AG04449 (cell line): ENCODE measurements around the gene NTM.

Source experiments
- CTCF ChIA-PET: fragments of 350-600 bp; formaldehyde crosslinking; extraction: SDS; loops from one replicate; lab custom pipeline; 2021; ENCODE audit warnings: antibody characterized with exemption; lab: Yijun Ruan, JAX
- POLR2A ChIA-PET: fragments of 400-600, 350-600 bp; formaldehyde crosslinking; extraction: SDS; loops from one replicate; lab custom pipeline; 2020; ENCODE audit warnings: antibody characterized with exemption, inconsistent platforms; lab: Yijun Ruan, JAX
- DNase-seq: peaks from one replicate; pipeline ENCODE4 v3.0.0-alpha.2; 2010; ENCODE audit warnings: low read depth, low spot score
- H3K4me3 ChIP-seq: 2 replicates; pipeline ENCODE4 v1.5.1; 2011; ENCODE audit warnings: low read depth, mild to moderate bottlenecking, control low read depth, low read length
- TF ChIP-seq, protein P1 (sequence below): IDR thresholded peaks from one replicate; pipeline ENCODE4 v1.5.1; 2011; ENCODE audit warnings: mild to moderate bottlenecking, moderate library complexity, low read length, control low read depth, inconsistent platforms; ENCODE audit not compliant: insufficient read depth; ENCODE audit errors: missing control alignments

NTM gene

DNA sequence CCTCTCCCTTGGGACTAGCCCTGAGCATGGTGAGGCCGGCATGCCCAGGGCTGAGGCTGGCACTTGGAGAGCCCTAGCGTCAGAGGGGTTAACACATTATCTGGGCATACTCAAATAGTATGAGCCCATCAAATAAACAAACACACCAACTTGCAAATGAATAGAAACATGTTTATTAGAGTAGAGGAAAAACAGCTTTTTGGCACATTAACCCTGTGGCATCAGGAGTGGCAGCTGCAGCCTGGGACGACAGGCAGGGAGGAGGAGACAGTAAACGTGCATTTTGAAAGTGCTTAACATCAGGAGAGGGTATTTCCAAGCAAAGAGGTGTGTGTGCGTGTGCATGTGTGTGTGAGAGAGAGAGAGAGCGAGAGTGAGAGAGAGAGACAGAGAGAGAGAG, 684.9 kb downstream of the NTM start:
- no peak overlapping the region for H3K4me3 ChIP-seq
- no peak for DNase-seq
- ChIA-PET CTCF (interaction anchor here (1.1 to 7.7 kb wide), 6 partner anchors 10 to 308 kb away, joined by 3 to 49 read pairs (median 12); no protein-coding TSS in a partner anchor), POLR2A (interaction anchor here (0.7 to 3.3 kb wide), 13 partner anchors 8 to 307 kb away, joined by 3 to 24 read pairs (median 5); no protein-coding TSS in a partner anchor)
- TF ChIP-seq, protein P1, sequence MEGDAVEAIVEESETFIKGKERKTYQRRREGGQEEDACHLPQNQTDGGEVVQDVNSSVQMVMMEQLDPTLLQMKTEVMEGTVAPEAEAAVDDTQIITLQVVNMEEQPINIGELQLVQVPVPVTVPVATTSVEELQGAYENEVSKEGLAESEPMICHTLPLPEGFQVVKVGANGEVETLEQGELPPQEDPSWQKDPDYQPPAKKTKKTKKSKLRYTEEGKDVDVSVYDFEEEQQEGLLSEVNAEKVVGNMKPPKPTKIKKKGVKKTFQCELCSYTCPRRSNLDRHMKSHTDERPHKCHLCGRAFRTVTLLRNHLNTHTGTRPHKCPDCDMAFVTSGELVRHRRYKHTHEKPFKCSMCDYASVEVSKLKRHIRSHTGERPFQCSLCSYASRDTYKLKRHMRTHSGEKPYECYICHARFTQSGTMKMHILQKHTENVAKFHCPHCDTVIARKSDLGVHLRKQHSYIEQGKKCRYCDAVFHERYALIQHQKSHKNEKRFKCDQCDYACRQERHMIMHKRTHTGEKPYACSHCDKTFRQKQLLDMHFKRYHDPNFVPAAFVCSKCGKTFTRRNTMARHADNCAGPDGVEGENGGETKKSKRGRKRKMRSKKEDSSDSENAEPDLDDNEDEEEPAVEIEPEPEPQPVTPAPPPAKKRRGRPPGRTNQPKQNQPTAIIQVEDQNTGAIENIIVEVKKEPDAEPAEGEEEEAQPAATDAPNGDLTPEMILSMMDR: no peak

DNA sequence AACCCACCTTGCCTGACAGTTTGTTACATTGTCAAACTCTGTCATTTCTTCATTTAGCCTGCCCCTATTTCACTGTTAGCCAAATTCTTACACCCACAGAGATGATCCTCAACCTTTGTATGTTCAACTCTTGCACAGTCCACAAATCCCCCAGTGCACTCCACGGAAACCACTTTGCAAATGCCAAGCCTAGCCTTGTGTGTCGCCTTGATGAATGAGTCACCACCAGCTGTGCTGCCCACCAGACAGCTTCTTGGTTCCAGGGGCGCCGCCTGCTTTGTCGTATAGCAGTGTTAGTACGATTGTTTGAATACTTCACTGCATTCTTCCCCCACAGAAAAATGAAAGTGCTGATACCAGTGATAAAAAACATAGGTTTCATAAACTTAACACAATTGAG, 686.3 kb downstream of the NTM start:
- no peak overlapping the region for H3K4me3 ChIP-seq
- POLR2A ChIA-PET: interaction anchor here (1.6 to 3.3 kb wide), 2 partner anchors 8 to 16 kb away, joined by 6 to 24 read pairs; no protein-coding TSS in a partner anchor
- TF ChIP-seq, protein P1: no peak
- DNase-seq: no peak
- CTCF ChIA-PET: interaction anchor here (0.6 to 7.7 kb wide), 8 partner anchors 11 to 362 kb away, joined by 3 to 49 read pairs (median 4); no protein-coding TSS in a partner anchor

DNA sequence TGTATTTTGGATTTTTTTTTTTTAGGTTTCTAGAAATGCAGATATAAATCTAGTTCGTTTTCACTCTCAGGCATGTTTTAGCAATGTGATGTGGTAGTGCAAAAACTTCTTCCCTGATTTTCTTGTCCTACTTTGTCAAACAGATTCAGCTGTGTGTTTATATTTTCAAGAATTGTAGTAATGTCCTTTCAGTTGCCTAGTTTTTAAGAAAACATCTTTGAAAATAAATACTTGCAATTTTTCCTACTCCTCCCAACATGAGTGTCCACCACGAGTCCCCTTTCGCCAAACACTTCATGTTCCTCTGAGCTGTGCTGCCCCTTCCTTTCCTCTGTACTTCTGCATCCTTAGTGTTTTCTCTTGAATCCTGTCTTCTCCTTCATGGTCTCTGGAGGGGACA, 686.9 kb downstream of the NTM start:
- TF ChIP-seq, protein P1: no peak
- no peak overlapping the region for H3K4me3 ChIP-seq
- ChIA-PET CTCF (interaction anchor here (0.6 to 4.4 kb wide), 5 partner anchors 16 to 363 kb away, joined by 3 to 19 read pairs (median 3); no protein-coding TSS in a partner anchor), POLR2A (interaction anchor here (1.6 to 3.3 kb wide), 2 partner anchors 8 to 15 kb away, joined by 6 to 24 read pairs; no protein-coding TSS in a partner anchor)
- DNase-seq: no peak

DNA sequence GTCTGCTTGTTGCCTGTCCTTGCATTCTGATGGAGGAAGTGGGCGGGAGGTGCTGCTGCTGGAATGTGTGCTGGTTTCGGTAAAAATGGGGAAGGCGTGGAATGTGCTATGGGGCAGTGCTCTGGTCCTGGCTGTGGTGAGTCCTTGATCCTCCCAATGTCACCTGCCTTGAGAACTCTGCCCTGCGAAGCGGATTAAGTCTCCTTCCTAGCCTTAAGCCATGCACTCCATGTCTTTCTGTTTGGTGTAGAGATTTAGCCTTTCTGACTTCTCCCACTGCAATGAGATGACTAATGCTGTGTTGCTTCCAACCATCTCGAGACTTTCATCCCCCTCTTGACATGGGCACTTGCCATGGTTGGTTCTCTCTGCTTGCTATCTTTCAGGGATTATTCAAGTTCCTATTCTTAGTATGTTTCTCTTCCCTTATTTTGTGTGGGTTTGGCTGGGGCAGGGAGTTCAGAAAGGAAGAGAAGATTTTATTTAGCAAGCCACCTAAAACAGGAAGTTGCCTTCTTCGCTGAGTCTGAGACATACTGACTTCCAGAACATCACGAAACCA, 687.9 kb downstream of the NTM start:
- no peak for DNase-seq
- no peak overlapping the region for H3K4me3 ChIP-seq
- ChIA-PET POLR2A (no interaction called here), CTCF (interaction anchor here (1.2 to 4.4 kb wide), 4 partner anchors 10 to 144 kb away, joined by 5 to 19 read pairs (median 6); no protein-coding TSS in a partner anchor)
- TF ChIP-seq, protein P1: no peak

DNA sequence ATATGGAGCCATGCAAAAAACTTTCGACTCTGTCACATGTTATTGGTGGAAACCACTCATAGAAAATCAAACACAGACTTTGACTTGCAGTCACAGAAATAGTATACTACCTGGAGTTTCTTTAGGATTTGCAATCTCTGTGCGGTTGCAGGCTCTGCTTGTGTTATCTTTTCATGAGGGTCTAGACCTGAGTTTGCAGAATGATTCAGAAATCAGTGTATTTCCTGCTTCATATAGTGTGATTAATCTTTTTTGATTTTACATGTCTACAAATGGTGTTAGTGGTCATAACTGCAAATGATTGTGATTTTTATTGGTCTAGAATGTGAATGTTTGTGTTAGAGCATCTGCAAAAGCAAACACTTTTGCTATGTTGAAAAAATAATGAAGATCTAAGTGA, 690.2 kb downstream of the NTM start:
- H3K4me3 ChIP-seq: no peak overlapping the region
- ChIA-PET POLR2A (no interaction called here), CTCF (no interaction called here)
- DNase-seq: no peak
- TF ChIP-seq, protein P1: no peak

DNA sequence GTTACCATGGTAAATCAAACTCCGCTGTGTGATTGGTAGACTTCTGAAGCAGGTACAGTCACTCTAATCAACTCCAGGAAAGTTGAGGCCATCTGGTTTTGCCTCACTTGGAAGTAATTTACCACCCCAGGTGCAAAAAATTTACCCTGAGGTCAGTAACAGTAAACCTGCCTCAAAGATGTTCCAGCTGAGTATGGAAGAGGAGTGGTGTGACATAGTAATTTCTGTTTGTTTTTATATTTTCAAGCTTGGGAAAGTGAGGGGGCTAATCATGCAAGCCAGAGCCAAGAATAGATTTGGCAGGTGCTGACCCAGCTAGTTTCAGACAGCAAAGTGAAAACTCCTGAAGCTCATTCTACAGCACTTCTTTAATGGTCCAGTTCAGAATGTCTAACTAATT, 691.6 kb downstream of the NTM start:
- no peak for DNase-seq
- no peak overlapping the region for H3K4me3 ChIP-seq
- ChIA-PET CTCF (interaction anchor here (0.9 to 2.6 kb wide), 8 partner anchors 8 to 194 kb away, joined by 3 to 13 read pairs (median 3); no protein-coding TSS in a partner anchor), POLR2A (interaction anchor here (0.6 to 2.7 kb wide), 7 partner anchors 8 to 1692 kb away, joined by 3 to 15 read pairs (median 3); no protein-coding TSS in a partner anchor)
- TF ChIP-seq, protein P1: no peak
